Stimulated activated CD4-positive, alpha-beta T cell treated with anti-CD3 and anti-CD28 coated beads, TNF-alpha, amount 100 ng/mL, for 4 hours (primary cell): Measurements from ENCODE around the gene HPS4.
"Not testable (repeated sequence)": the region's sequence is repeated elsewhere in the genome, so short reads cannot be mapped to it uniquely, and the experiment has no call there.

ENCODE experiments used
- DNase-seq, 3 experiments: peaks; one replicate each; pipeline ENCODE4 v3.0.0-alpha.2; 2020; ENCODE audit warnings: low read depth in 3 of 3

HPS4 gene

DNA sequence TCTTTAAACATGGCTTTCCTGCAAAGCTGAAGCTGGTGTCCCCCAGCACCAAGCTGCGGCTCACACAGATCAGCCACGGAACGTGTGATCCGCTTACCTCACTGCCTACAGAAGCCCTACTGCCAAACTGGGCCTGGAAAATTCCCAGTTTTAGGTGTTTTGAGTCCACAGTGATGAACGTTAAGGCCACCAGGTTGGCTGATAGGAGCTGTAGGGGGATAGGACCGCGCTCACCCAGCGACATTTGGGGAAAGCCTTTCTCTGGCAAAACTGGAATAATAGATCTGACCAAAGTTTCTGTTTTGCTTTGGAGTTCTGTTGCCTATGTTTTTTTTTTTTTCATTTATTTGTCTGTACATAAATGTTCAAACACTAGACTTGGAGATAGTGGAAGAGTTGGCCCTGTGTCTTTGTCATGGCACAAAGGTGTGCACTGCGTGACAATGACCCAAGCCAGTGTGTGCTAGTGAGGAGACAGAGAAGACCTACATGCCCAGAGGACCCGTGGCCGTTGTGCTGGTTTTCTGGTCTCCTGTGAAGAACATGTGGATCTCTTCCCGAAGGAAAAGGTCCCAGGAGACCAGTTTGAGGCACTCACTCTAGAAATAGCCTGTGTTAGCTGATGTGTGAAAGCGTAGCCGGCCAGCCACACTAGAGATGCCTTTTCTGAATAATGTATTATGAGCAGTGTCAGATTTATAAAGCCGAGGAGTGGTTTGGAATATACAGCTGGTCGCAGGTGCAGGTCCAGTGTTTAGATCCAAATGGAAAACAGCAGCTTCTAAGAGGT, 39.5 kb downstream of the HPS4 start:
- DNase-seq: no peak

DNA sequence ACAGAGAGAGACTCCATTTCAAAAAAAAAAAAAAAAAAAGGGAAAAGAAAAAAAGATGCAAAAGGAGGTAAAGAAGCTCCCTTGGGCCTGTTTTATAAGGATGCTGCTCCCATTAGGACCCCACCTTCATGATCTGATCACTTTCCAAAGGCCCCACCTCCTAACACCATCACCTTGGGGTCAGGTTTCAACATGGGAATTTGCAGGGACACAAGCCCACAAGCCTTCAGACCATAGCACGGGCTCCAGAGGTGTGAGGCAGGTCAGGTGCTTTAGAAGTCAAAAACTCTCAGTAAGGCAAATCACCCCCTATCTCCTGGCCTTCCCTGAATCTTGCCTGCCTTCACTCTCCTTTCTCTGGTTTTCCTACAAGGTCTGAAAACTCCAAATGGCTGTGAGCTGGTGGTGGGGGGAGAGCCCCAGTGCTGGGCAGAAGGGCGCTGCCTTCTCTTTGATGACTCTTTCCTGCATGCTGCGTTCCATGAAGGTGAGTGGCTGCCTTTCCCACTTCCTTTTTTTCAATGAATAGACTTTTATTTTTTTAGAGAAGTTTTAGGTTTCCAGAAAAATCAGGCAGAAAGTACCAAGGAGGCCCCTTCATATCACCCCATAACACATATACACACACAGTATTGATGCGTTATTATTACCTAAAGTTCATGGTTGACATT, 41.4 kb downstream of the HPS4 start:
- DNase-seq: no peak

DNA sequence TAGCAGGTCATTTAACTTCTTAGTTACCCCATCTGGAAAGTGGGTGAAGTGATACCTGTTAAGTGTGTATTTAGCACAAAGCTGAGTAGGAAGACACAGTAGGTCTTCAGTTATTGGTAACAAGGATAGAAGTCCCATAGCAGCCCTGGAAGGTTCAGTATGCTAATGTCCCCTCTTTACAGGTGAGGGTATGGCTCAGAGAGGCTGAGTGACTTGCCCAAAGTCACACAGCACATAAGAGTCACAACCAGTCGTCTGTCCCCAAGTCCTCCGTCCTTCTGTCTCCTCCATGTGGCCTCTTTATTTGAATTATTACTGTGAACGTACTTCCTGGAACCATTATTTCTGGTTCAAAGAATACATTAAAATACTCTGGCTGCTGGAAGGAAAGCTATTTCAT, 44.0 kb downstream of the HPS4 start:
- no peak for DNase-seq

DNA sequence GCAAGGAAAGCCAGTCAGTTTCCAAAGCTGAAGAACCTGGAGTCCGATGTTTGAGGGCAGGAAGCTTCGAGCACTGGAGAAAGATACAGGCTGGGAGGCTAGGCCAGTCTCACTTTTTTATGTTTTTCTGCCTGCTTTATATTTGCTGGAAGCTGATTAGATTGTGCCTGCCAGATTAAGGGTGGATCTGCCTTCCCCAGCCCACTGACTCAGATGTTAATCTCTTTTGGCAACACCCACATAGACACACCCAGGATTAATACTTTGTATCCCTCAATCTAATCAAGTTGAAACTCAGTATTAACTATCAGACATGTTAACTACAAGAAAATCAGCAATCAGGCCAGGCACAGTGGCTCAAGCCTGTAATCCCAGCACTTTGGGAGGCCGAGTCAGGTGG, 44.8 kb downstream of the HPS4 start:
- DNase-seq: not testable (repeated sequence)

DNA sequence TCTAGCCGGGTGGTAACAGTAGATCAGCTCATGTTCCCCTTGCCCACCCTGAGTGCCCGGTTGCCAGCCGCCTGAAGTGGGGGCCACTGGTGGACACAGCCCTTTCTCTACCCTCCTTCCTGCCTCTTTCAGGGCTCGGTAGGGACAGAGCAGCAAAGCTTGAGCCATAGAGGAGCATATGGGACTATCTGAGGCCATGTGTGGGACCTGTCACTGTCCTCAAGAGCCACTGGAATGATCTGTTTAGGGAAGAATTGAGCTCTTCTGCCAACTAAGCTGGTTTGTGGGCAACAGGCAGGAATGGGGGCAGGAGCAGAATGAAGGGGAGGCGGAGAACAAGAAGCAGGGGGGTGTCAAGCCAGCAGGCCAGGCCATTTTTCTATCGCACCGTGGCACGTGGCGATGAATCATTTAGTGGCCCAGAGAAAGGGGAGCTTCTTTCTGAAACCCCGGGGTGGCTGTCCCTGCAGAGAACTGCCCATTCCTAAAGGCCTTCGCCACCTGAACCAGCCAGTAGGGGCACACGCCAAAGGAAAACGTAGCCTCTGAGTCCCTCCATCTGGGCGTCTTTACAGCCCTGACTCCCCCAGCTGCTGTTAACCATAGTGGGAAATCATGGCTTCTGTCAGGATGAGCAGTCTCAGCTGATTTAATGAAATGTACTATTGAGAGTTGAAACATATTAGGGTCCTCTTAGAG, 45.7 kb downstream of the HPS4 start:
- no peak for DNase-seq

DNA sequence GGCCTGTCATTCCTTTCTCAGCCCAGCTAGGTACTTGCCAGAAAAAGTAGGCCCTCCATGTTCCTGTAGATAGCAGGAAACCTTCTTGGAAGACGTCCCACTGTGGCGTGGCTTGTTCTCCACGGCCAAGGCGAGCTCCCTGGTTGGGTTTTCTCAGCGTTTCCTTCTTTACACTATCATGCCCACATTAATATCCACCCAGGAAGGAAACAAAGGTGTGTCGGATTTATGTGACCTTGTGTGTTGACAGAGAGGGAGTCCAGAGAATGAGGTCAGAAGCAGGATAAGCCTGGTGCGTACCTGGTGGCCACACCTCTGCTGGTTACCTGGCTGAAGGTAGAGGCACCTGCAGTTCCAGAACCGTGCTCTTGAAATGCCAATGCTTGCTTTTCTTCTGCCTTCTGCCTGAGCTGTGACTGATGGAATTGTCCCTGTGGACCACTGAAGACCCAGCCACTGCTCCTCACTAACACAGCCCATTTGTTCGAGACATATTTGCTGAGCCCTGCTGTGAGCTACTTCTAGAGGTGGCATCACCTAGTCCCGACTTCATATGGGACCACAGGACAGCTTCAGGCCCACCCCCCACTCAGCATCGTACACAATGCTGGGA, 46.6 kb downstream of the HPS4 start:
- DNase-seq: no peak

DNA sequence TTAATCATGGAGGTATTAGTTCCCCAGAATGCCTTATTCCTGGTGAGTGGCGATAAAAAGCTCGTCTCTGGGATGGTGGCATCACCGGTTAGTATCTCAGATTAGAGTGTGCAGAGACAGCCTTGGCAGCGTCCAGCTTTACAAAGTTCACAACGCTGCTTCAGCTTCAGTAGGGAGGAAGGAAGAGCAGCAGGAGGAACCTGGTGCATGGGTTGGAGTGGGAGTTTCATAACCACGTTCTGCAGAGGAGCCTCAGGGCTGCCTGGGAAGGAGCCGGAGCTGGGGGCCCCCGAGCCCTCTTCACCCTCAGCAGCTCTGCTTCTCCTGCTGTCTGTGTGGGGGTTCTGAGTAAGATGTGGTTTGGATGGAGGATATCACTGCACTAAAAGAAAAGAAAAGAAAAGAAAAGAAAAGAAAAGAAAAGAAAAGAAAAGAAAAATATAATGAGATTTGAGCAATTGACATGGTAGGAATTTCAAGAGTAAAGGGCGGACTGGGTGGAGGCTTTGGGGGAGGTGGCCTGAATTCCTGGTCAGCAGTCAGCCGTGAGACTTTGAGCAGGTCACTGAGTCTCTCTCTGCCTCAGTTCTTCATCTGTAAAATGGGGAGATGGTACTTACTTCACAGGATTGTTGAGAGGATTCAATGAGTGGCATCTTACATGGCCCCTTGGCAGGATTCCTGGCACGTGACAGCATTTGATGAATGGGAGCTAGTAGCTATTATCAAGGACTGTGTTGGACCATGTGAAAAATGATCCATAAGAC, 48.1 kb downstream of the HPS4 start:
- no peak for DNase-seq

DNA sequence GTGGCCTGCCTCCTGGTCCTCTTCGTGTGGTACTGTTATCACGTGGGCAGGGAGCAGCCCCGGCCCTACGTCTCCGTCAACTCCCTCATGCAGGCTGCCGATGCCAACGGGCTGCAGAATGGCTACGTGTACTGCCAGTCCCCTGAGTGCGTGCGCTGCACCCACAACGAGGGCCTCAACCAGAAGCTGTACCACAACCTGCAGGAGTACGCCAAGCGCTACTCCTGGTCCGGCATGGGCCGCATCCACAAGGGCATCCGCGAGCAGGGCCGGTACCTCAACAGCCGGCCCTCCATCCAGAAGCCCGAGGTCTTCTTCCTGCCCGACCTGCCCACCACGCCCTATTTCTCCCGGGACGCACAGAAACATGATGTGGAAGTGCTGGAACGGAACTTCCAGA, 49.8 kb downstream of the HPS4 start:
- DNase-seq: no peak

DNA sequence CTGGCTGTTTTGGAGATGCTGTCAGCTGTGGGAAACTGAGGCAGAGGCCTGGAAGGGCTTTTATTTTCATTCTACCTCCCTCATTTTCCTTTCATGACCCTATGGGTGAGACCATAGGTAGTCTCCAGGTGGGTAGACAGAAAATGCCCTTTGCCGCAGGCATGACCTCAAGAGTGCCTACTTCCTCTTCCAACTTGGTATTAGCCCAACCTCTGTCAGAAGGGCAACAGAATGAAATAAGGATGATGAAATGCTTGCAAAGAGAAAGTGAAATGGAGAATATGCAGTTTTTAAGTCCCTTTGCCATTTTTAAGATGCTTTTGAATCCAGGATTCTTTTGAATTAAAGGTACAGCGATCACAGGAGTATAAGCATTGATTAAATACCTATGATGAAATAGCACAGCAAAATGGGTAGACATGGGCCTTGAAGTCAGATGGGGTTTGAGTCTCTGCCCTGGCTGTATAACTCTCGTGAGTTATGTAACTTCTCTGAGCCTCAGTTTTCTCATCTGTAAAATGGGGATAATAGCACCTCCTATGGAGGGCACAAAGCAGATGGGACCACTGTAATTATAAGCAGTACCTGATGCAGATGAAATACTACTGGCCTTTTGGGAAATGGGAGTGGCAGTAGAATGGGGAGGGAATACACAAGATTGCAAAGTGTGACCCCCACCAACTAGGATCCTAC, 50.8 kb downstream of the HPS4 start:
- DNase-seq: no peak

DNA sequence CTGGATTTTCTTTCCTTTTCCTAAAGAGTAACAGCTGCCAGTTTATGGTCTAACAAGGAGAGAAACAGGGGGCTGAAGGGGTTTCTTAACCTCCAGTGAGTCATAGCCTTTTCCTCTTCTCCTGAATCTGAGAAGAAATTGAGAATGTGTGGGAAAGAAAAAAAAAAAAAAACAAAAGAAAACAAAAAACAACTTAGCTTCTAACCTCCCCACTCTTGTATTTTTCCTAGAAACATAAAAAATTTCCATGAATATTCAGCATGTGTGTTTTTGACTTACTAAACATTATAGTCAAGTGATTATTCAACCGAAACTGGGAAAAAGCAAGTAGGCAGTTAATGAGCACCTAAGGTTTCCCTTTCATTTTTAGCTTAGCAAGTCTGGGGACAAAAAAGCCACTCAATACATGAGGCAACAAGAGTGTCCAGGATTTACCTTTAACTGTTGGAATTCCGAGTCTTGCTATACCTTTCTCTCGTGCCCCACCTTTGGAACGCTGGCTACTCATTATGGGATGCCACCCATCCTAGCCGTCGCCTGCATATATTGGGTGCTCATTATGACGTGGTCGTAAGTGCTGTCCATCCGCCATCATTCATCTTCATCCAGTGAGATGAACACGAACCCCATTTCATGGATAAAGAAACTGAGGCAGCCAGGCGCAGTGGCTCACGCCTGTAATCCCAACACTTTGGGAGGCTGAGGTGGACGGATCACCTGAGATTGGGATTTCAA, 52.2 kb downstream of the HPS4 start:
- DNase-seq: no peak

DNA sequence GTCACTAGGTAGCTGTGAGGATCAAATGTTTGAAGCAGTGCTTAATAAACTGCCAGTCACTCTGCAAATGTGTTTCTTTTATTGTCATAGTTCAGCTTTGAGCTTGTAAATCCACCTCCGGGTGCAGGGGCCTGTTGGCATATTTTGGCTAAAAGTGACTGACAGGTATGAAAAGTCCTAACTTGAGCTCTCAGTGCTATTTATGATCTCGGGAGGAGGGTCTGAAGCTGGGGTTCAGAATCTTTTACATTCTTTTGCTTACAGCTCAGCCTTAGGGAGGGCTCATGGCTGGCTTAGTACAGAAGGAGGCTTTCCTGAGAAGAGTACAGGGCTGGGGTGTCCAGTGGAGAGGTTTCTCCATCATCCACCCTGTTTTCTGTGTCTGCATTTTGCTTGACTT, 53.0 kb downstream of the HPS4 start:
- DNase-seq: no peak

DNA sequence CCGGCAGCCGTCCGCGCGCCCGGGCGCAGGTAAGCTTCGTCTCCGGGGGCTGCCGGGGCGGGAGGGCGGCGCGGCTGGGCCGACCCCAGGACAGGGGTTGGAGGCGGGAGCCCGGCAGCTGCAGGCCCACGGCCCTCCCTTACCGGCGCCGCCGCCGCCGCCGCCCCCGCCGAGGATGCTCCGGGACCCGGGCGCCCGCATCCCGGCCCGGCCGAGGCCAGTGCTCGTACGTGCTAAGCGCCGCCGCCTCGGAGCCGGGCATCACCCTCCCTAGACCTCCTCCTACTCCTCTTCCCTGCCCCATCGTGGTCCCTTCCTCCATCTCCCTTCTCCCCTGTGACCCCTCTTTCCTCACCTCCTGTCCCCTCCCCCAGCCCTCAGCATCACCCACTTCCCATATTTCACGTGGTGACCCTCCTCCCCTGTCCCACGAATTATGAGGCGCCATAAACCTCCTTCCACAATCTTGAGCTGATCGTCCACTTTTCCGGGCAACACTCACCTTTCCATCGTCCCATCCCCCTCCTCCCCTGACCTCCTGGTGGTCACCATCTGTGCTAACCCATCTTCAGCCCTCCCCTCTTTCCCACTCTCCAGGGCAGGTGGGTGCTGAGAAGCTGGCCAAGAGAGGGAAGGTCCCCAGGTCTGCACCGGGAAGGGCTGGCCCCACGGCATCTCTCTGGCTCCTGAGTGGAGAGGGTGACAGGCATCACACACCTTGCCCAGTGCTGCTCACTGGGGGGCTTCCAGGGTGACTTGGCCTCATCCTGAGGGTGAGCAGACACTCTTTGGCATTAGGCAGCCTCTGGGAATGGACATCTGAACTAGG, 53.9 kb downstream of the HPS4 start:
- peak in 1 of 3 experiments; percentile 12 for DNase-seq

DNA sequence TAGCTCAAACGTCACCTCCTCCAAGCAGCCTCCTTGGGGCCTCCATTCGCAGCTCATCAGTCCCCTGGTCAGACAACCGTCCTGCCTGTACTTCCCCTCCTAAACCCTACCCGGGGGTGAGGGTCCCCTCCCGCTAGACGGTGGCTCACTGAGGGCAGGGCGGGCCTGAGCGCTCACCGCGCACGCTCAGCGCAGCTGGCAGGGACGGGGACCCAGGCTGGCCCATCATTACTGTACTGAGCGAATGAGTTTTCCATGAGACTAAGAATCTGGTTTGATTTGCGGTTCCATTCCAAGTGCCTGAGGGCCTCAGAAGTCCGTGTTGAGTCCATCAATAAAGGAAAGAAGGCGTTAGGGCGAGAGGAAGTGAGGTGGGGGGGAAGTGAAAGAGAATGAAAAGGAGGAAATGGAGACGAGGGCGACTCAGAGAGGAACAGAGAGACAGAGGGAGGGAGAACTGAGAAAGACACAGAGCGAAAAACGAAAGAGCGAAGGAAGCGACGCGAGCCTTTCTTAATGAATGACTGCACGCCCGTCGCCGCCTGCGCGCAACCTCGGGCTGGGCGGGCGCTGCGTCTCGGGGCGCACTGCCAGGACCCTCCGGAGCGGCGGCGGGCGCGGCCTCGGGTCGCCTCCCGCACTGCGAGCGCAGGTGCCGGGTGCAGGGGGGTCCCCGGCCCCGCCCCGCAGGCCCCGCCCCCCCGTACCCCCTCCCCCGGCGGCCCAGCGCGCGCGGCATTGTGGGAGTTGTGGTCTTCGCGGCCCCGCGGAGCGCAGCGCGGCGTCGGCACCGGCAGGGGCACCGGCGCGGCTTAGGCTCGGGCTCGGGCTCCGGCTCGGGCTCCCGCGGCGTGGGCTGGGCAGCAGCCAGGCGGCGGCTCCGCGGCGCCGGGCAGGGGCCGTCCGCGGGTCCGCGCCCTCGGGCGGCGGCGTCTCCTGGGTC, 54.8 kb downstream of the HPS4 start, which contains the start of gene ASPHD2:
TSS of gene ASPHD2 (plus strand) at position 746 of the 943 bp plus-strand sequence. CDS start 4,356 bp downstream, outside the sequence.
- DNase-seq: peak; percentile 61 to 65 (median 65)

DNA sequence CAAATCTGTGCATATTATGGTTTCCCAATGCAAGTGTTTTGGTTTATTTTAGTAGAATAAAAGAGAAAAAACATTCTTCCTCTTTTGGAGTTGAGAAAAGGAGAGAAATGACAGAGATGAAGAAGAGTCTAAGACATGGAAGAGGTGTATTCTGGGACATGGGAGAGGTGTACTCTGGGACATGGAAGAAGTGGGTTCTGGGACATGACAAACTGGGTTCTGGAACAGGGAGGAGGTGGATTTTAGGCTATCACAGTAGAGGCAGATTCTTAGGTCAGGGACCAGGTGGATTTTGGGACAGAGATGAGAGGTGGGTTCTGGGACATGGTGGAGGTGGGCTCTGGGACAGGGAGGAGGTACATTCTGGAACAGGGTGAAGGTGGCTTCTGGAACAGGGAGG, 56.7 kb downstream of the HPS4 start:
- no peak for DNase-seq

DNA sequence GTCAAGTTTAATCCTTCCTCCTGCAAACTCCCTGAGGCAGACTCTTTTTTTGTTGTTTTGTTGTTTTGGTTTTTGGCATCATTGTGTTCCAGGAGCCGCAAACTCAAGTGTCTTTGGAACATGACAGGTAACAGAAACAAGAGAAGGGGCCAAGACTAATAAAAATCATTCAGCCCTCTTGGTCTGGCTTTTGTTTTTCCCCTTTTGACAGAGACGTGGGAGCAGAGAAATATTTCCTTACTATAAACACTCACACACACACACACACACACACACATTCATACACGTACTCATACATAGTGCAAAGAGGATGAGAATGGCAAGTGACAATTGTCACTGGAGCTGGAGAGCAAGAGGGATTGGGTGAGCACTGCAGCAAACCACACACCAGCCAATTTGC, 65.0 kb downstream of the HPS4 start:
- DNase-seq: no peak

DNA sequence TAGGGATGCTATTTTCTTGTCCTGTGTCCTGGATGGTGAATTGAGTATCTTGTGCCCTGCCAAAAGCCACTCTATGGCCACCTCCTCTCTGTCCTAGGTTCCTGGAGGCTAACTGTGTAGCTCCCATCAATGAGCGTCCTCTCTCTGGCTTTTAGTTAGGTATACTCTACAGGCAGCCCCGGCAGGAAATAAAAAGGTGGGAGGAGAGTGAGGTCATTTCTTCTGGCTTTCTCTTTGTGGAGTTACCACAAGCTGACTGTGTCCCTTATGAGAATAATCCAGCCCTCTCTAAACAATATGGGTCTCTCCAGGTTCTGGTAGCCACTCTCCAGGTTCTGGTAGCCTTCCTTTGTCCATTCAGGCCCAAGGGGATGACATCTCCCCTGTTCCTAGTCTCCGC, 66.2 kb downstream of the HPS4 start:
- no peak for DNase-seq

DNA sequence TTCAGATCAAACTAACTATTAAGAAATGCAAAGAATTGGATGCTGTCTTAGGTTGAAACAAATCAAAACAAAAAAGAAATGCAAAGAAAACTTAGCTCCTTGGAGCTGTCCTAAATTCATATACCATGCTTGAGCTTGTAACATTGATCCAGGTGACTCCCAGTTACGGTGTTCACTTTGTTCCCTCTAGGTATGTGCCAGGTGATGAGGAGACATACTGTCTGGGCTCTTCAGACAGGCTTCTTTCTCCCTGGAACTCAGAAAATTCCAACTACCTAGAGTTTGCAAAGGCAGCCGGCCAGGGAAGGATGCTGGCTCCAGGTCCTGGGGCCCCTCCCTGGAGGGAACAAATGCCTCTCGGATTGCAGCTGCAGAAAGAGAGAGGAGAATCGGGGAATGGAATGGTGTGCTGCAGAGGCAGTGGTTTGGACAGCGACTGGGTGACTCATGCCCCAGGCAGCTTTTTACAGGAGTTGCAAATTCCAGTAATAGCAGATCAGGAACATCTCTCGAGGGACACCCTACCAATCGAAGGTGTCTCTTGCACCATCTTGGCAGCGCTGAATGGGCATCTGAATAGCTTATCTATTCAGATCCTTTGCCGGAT, 66.8 kb downstream of the HPS4 start:
- DNase-seq: no peak

DNA sequence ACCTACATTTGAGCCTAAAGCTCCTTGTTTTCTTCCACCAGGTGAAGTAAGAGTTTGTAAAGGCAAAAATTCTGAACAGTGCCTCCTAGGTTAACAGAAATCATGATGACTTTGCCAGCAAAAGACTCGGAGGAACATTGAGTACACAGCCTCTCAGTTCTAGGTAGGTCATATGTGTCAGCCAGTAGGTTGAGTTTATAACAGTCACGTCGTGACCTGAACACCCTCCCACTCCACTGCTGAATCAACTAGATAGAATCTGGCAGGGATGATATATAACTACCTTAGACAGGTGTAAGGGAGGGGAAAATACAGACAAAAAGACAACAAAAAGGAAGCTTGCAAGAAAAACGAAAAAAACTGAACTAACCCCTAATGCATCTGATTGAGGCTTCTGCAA, 67.3 kb downstream of the HPS4 start:
- no peak for DNase-seq
